Natural killer cell treated with Interleukin-12 subunit alpha and Interleukin-12 subunit beta and Interleukin-15 and Interleukin-18, amount 100 ng/mL, for 72 hours (primary cell): ENCODE measurements around the gene AGTR1. TPM values are rescaled to one million over a fixed set of nuclear protein-coding genes. Genes with fewer than 3 reads are reported as not detected.
A peak's percentile ranks its signal among the peaks of the same experiment; 100 is the strongest.
"Not testable (repeated sequence)": the region's sequence is repeated elsewhere in the genome, so short reads cannot be mapped to it uniquely, and the experiment has no call there.

Experiments
- ATAC-seq, 2 donors: fragments of 150-1000 bp; cut with Tn5 transposase in 1 of 2; sonication (Bioruptor Pico), chemical (Tn5 transposase) in 1 of 2; 2 replicates each; pipeline ENCODE4 v1.10.0; 2021
- DNase-seq: peaks from one replicate; pipeline ENCODE4 v3.0.0; 2022; ENCODE audit warnings: low spot score
- H3K27ac Mint-ChIP-seq, 2 donors: 1 replicate in 1 of 2; 2 replicates in 1 of 2; pipeline ENCODE4 v1.8.0; 2022; ENCODE audit warnings: mixed read lengths in 2 of 2, mild to moderate bottlenecking in 1 of 2, moderate library complexity in 1 of 2
- H3K27me3 Mint-ChIP-seq, 2 donors: 1 replicate in 1 of 2; 2 replicates in 1 of 2; pipeline ENCODE4 v1.8.0; 2022; ENCODE audit warnings: mixed read lengths in 2 of 2
- H3K36me3 Mint-ChIP-seq: one replicate; pipeline ENCODE4 v1.8.0; 2022; ENCODE audit warnings: mixed read lengths
- H3K4me1 Mint-ChIP-seq, 2 donors: 1 replicate in 1 of 2; 2 replicates in 1 of 2; pipeline ENCODE4 v1.8.0; 2022; ENCODE audit warnings: low read depth in 2 of 2, mixed read lengths in 2 of 2, mild to moderate bottlenecking in 1 of 2
- H3K4me3 Mint-ChIP-seq: one replicate; pipeline ENCODE4 v1.8.0; 2022; ENCODE audit warnings: mixed read lengths
- H3K9me3 Mint-ChIP-seq: 2 replicates; pipeline ENCODE4 v1.8.0; 2022; ENCODE audit warnings: mixed read lengths
- total RNA-seq, 2 donors: library from RNA; stranded (reverse); gene quantifications; one replicate each; pipeline ENCODE4 v1.2.3, GENCODE V29; 2022

The AGTR1 gene
- total RNA-seq, 2 donors from 2014 or later = not detected

DNA sequence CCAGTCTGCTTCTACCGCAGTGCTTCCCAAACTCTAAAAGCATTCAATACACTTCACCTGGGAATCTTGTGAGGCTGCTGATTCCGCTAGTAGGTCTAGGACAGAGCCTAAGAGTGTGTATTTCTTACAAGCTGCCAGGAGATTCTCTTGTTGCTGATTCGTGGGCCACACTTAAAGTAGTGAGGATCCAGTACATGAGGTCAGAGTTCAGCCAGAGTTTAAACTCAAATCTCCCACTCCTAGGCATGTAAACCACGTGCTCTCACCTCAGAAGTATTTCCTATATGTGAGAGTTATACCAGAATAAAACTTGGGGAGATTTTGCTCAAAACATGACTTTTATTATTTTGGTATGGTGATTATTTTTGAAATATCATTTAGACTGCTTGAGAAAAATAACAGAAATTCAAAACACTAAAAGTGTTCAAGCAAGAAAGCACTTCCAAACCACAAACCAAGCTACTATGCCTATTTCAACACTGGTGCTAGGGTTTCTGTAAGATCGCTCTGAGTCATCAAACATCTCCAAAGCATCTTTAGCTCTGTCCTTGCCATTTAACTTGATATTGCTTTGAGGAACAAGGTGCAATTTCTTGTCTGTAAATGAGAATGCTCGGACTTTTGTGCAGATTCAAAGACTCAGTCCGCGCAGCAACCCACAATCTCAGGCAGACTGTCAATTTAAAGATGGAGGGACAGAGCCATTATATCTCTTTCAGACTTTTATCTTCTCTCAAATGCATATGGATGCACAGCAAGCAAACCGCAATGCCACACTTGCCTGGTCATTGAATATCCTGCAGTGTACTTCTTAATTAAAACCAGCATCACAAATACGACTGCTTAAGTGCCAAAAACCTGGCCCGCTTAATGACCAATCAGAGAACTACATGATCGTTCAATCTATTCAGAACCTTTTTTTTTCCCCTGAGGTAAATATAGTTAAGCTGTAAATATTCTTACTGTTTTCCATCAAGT lies 59.8 kb downstream of the AGTR1 start:
- peak in 1 of 2 donors; percentile 52 for ATAC-seq
- peaks cover 0 to 7% of the 10 kb centered on the region in 2 donors for H3K27me3 Mint-ChIP-seq
- H3K36me3 Mint-ChIP-seq = no peaks in the 10 kb centered on the region
- no peak overlapping the region for H3K4me3 Mint-ChIP-seq
- H3K9me3 Mint-ChIP-seq = no peaks in the 10 kb centered on the region
- no peaks in the 10 kb centered on the region for H3K4me1 Mint-ChIP-seq
- no peak for DNase-seq
- no peak overlapping the region for H3K27ac Mint-ChIP-seq

DNA sequence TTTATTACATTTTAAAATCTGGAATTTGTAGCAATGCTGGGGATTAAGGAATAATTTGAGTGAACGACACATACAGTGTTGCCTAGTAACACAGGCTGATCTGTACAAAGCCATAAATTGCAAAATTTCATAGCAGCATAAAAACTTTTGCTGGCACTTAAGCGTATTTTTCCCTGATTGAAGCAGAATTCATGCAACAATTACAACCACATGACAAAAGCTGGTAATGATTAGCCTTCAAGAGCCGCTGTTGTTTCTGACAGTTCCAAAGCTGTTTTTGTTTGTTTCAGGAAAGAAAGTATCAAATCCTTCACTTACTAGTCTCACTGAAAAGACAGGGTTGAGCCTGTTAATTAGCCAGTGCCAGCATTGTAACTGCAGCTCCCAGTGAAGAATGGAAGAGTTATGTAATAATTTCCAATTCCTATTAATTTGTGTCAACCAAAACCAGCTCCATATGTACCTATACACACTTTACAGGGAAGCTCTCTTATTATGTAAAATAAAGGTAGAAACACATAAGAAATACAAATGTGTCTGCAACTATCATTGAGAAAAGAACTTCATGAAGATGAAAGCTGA lies 60.7 kb downstream of the AGTR1 start:
- H3K27ac Mint-ChIP-seq = no peak overlapping the region
- ATAC-seq = no peak

DNA sequence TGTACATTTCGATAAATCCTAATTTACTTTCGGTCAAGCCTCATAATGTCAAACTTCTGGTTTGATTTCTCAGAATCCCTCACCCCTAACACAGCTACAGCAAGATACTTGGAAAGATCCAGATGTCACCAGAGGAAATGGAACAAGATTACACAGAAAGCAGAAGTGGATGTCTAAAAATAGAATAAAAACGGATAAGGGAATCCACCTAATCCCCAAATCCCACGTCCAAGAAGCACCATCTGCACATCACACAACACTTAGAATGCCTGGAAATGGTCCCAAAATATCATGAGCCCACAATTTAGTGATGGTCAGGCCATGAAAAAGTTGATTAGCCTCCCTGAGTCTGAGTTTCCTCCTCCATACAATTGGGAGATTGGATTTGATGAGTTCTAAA lies 61.7 kb downstream of the AGTR1 start:
- H3K9me3 Mint-ChIP-seq = no peaks in the 10 kb centered on the region
- H3K36me3 Mint-ChIP-seq = no peaks in the 10 kb centered on the region
- no peak overlapping the region for H3K4me3 Mint-ChIP-seq
- DNase-seq = no peak
- ATAC-seq = no peak
- no peak overlapping the region for H3K27ac Mint-ChIP-seq
- H3K27me3 Mint-ChIP-seq = no peaks in the 10 kb centered on the region
- H3K4me1 Mint-ChIP-seq = no peaks in the 10 kb centered on the region

More for the DNA sequence above, 60.7 kb downstream of the AGTR1 start:
- H3K9me3 Mint-ChIP-seq = no peaks in the 10 kb centered on the region
- H3K4me3 Mint-ChIP-seq = no peak overlapping the region
- H3K36me3 Mint-ChIP-seq = no peaks in the 10 kb centered on the region
- DNase-seq = no peak
- peaks cover 0 to 3% of the 10 kb centered on the region in 2 donors for H3K27me3 Mint-ChIP-seq
- H3K4me1 Mint-ChIP-seq = no peaks in the 10 kb centered on the region

DNA sequence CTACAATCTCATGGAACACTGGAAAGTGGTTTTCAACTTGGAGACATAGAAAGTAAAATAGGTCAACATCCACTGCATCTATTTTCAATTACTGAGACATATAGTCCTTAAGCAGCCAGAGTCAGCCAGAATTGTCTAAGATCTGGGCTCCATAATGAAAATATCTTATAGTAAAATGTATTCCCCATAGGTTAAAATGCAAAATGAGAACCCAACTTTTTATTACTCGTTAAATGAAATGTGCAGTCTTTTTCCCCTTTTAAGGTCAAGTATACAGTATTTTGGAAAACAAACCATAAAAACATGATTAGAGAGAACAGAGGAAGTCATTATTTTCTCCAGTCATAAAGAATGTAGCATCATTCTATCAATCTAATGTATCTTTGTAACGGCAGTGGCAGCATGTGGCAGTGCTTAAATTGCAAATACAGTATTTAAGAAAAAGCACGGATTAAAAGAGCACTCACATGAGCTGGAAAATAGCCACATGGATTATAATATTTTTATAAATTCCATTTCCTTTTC lies 65.5 kb downstream of the AGTR1 start:
- Mint-ChIP-seq H3K9me3 (no peaks in the 10 kb centered on the region), H3K27ac (no peak overlapping the region)

DNA sequence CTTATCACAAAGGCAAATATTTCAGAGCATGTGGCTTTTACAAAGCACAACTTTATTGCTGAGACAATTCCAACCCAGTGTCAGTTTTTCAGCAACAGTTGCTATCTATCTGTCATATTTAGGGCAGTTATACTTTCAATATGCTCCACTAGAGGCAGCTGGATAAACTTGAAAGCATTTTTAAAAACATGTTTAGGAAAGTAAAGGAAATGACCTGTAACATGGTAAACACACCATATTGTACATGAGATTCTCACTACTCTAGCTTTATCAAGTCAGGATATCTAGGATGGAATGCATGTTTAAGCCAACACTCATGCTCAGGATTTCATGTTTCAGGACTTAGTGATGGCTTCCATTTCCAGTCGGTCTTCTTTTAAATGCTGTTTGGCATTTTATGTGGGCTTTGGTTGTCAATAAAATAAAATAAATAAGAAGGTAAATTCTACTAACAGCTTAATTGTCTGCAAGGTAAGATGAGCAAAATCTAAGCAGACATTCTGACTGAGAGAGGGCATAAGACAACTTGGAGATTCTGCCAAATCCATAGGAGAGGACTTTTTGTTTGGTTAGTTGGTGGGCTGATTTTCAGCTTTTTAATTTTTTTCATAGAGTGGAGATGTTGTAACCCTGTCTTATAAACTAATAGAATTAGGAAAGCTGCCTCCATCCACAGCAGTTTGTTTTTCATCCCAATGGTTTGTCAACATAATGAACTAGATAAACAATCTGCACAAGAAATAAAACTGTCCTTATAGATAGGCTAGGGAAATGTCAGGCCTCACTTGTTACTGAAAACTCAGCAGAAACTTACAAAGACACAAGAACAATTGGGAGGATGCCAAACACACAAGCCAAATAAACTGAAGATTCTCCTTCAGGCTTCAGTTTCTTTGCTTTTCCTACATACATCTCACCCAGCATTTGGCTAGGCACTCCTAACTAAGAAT lies 66.6 kb downstream of the AGTR1 start:
- no peaks in the 10 kb centered on the region for H3K9me3 Mint-ChIP-seq
- H3K36me3 Mint-ChIP-seq = no peaks in the 10 kb centered on the region
- H3K27ac Mint-ChIP-seq = no peak overlapping the region
- DNase-seq (no peak), ATAC-seq (no peak)
- no peaks in the 10 kb centered on the region for H3K4me1 Mint-ChIP-seq
- no peak overlapping the region for H3K4me3 Mint-ChIP-seq
- no peaks in the 10 kb centered on the region for H3K27me3 Mint-ChIP-seq

More for the DNA sequence above, 65.5 kb downstream of the AGTR1 start:
- no peak for ATAC-seq
- Mint-ChIP-seq H3K27me3 (no peaks in the 10 kb centered on the region), H3K4me1 (no peaks in the 10 kb centered on the region), H3K4me3 (no peak overlapping the region), H3K36me3 (no peaks in the 10 kb centered on the region)
- DNase-seq = no peak

DNA sequence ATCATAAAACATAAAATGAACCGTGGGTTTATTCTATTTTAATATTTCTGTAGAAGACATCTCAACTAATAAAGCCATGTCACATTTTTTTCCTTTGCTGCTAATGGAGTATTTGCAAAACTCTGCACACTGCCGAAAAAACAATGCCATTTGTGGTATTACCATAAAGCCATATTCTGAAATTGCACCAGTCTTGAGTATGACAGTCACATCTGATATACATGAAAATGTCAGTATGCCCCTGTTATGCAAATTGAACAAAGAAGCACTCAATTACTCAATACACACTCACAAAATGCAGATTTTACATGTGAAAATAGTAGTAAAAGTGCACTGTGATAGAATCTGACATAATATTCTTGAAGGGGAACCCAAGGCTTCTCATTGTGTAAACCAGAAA lies 74.7 kb downstream of the AGTR1 start:
- ATAC-seq (no peak), DNase-seq (no peak)
- Mint-ChIP-seq H3K27ac (no peak overlapping the region), H3K9me3 (peaks cover 7% of the 10 kb centered on the region), H3K36me3 (no peaks in the 10 kb centered on the region), H3K27me3 (no peaks in the 10 kb centered on the region), H3K4me1 (no peaks in the 10 kb centered on the region), H3K4me3 (no peak overlapping the region)

DNA sequence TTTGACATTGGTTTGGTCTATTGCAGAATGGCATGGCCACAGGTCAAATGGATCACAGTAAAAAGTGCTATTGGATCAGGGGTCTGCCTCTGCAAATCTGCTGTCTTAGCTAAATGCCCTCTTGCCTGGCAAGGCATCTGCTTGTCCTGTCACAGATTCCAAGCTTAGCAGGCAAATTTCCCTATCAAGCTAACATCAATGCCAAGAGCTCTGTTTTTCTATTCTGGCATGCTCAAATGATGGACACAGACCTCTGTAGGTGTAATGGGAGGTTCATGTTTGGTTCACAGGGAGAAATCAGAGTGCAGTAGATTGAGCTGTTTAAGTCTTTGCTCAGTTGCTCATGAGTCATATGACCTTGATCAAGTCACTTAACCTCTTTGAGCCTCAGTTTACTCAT lies 75.1 kb downstream of the AGTR1 start:
- no peak for DNase-seq
- H3K4me1 Mint-ChIP-seq = no peaks in the 10 kb centered on the region
- H3K36me3 Mint-ChIP-seq = no peaks in the 10 kb centered on the region
- peaks cover 7% of the 10 kb centered on the region for H3K9me3 Mint-ChIP-seq
- H3K4me3 Mint-ChIP-seq = no peak overlapping the region
- H3K27ac Mint-ChIP-seq = no peak overlapping the region
- no peak for ATAC-seq
- no peaks in the 10 kb centered on the region for H3K27me3 Mint-ChIP-seq

DNA sequence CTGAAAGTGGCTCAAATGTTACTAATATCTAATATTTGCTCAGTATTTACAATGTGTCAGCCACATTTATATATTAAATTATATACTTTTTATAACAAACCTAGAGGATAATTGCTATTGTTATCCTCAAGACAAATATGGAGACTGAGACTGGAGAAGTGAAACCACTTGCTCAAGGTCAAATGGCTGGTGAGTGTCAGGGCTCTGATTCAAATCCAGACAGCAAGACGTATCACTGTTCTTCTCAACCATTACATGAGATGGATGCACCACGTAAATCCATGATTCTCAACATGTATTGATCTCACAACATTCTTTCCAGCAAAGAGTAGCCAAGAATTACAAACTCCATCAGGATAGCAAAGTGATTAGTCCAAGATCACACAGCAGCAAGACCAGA lies 76.1 kb downstream of the AGTR1 start:
- H3K27ac Mint-ChIP-seq = no peak overlapping the region
- no peaks in the 10 kb centered on the region for H3K27me3 Mint-ChIP-seq
- peaks cover 7% of the 10 kb centered on the region for H3K9me3 Mint-ChIP-seq
- no peaks in the 10 kb centered on the region for H3K4me1 Mint-ChIP-seq
- H3K36me3 Mint-ChIP-seq = no peaks in the 10 kb centered on the region
- no peak for ATAC-seq
- no peak overlapping the region for H3K4me3 Mint-ChIP-seq
- no peak for DNase-seq

DNA sequence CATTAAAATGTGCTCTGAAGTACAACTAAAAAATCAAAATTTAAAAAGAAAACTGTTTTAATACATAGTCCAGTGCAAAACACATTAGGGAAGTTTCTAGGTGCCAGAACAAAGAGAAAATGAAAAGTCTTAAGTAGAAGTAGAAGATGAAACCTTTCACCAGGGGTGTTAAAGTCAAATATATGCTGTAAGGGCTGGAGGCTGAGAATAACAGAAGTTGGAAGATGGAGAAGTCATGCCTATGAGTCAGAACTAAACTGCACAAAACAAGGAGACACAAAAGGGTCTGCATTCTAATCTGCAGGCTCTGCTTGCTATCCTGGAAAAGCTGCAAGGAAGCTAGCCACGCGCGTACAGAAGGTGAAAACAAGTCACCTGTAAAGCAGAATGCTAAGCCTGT lies 81.2 kb downstream of the AGTR1 start:
- peaks cover 4% of the 10 kb centered on the region for H3K9me3 Mint-ChIP-seq
- no peaks in the 10 kb centered on the region for H3K36me3 Mint-ChIP-seq
- no peak overlapping the region for H3K4me3 Mint-ChIP-seq
- ATAC-seq = no peak
- no peaks in the 10 kb centered on the region for H3K4me1 Mint-ChIP-seq
- no peak for DNase-seq
- no peaks in the 10 kb centered on the region for H3K27me3 Mint-ChIP-seq
- no peak overlapping the region for H3K27ac Mint-ChIP-seq

DNA sequence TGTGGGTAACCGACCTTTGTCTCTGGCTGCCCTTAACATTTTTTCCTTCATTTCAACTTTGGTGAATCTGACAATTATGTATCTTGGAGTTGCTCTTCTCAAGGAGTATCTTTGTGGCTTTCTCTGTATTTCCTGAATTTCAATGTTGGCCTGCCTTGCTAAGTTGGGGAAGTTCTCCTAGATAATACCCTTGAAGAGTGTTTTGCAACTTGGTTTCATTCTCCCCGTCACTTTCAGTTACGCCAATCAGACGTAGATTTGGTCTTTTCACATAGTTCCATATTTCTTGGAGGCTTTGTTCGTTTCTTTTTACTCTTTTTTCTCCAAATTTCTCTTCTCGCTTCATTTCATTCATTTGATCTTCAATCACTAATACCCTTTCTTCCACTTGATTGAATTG lies 87.3 kb downstream of the AGTR1 start:
- not testable (repeated sequence) for ATAC-seq, H3K4me1 Mint-ChIP-seq, DNase-seq, H3K36me3 Mint-ChIP-seq, H3K9me3 Mint-ChIP-seq, H3K27me3 Mint-ChIP-seq, H3K4me3 Mint-ChIP-seq
- H3K27ac Mint-ChIP-seq = peak overlapping the region in 1 of 2 donors; percentile 6

DNA sequence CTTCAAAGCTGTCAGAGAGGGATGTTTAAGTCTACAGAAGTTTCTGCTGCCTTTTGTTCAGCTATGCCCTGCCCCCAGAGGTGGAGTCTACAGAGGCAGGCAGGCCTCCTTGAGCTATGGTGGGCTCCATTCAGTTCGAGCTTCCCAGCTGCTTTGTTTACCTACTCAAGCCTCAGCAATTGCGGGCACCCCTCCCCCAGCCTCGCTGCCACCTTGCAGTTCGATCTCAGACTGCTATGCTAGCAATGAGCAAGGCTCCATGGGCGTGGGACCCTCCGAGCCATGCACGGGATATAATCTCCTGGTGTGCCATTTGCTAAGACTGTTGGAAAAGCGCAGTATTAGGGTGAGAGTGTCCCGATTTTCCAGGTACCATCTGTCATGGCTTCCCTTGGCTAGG lies 88.5 kb downstream of the AGTR1 start:
- H3K9me3 Mint-ChIP-seq, H3K36me3 Mint-ChIP-seq, H3K4me3 Mint-ChIP-seq, H3K27me3 Mint-ChIP-seq, ATAC-seq, DNase-seq, H3K27ac Mint-ChIP-seq, H3K4me1 Mint-ChIP-seq: not testable (repeated sequence)

DNA sequence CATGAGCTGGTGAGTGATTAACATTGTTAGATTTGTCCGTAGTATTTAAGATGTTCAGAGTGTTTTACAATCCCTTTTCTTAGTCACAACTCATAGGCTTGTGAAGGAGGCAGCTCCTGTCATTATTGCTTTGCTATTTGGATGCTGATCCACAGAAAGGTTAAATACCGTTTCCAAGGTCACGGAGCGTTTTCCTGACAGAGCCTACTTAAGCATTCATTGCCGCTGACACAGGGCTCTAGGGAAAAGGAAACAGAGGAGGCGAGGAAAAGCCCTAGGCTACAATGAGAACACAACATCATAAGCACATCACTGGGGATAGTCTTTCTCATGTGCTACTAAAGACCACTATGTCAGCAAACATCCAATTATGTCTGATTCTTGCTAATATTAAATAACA lies 91.4 kb downstream of the AGTR1 start:
- Mint-ChIP-seq H3K4me3 (no peak overlapping the region), H3K4me1 (no peaks in the 10 kb centered on the region), H3K36me3 (no peaks in the 10 kb centered on the region), H3K27me3 (no peaks in the 10 kb centered on the region), H3K27ac (no peak overlapping the region), H3K9me3 (peaks cover 4% of the 10 kb centered on the region)
- DNase-seq (no peak), ATAC-seq (no peak)

DNA sequence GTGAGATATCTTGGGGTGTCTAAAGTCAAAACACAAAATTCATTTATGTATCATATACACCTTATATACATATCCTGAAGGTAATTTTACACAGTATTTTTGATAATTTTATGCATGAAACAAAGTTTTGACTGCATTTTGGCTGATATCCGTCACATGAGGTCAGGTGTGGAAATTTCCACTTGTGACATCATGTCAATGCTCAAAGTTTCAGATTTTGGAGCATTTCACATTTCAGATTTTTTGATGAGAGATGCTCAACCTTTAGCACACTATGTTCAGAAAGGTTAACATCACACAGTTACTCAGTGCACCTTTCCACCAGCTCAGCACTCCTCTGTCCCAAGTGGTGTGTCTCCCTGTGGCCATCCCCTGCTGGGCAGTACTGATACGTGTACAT lies 92.2 kb downstream of the AGTR1 start:
- H3K36me3 Mint-ChIP-seq = no peaks in the 10 kb centered on the region
- DNase-seq (no peak), ATAC-seq (no peak)
- H3K27ac Mint-ChIP-seq = no peak overlapping the region
- no peaks in the 10 kb centered on the region for H3K4me1 Mint-ChIP-seq
- H3K4me3 Mint-ChIP-seq = no peak overlapping the region
- H3K27me3 Mint-ChIP-seq = no peaks in the 10 kb centered on the region
- peaks cover 4% of the 10 kb centered on the region for H3K9me3 Mint-ChIP-seq
